GM19467 (cell line): ENCODE results near the gene C1QTNF5.
"Not testable (repeated sequence)": the region's sequence is repeated elsewhere in the genome, so short reads cannot be mapped to it uniquely, and the experiment has no call there.

Source experiments
- ATAC-seq: cut with Tn5 transposase; IDR thresholded peaks from one replicate; pipeline ENCODE4 v1.9.1; 2021; ENCODE audit warnings: mild to moderate bottlenecking, moderate library complexity; ENCODE audit not compliant: unreplicated experiment

Gene C1QTNF5

GRCh38 chr11:119340335-119341221 is at the start of gene C1QTNF5:
TSS of gene C1QTNF5 (minus strand) at chr11:119340883. CDS start at chr11:119340397, 486 bp downstream.
- ATAC-seq: no peak

GRCh38 chr11:119389611-119390254 is 49.0 kb upstream of the C1QTNF5 start:
- ATAC-seq: no peak

GRCh38 chr11:119388103-119388502 is 47.4 kb upstream of the C1QTNF5 start:
- ATAC-seq: no peak

GRCh38 chr11:119384332-119384731 is 43.6 kb upstream of the C1QTNF5 start:
- ATAC-seq: no peak

GRCh38 chr11:119382513-119382912 is 41.8 kb upstream of the C1QTNF5 start:
- ATAC-seq: not testable (repeated sequence)

- no peak for ATAC-seq
Measured at GRCh38 chr11:119382101-119382500, 41.4 kb upstream of the C1QTNF5 start.

- peak; percentile 98 for ATAC-seq
Measured at GRCh38 chr11:119381181-119381988, 40.7 kb upstream of the C1QTNF5 start, which contains the start of gene USP2. TSS of gene USP2 (minus strand) at chr11:119381690. CDS start at chr11:119373480, 8,210 bp downstream.

- no peak for ATAC-seq
Measured at GRCh38 chr11:119380827-119381180, 40.1 kb upstream of the C1QTNF5 start.

GRCh38 chr11:119380160-119380826 is 39.6 kb upstream of the C1QTNF5 start:
- no peak for ATAC-seq

- ATAC-seq: no peak
Measured at GRCh38 chr11:119378851-119379465, 38.3 kb upstream of the C1QTNF5 start.

- ATAC-seq: no peak
Measured at GRCh38 chr11:119377961-119378667, 37.4 kb upstream of the C1QTNF5 start.

GRCh38 chr11:119377112-119377901 is 36.6 kb upstream of the C1QTNF5 start:
- no peak for ATAC-seq

GRCh38 chr11:119376197-119376847 is 35.6 kb upstream of the C1QTNF5 start:
- ATAC-seq: no peak

- no peak for ATAC-seq
Measured at GRCh38 chr11:119375337-119376196, 34.9 kb upstream of the C1QTNF5 start.

- no peak for ATAC-seq
Measured at GRCh38 chr11:119374632-119375336, 34.1 kb upstream of the C1QTNF5 start.

- no peak for ATAC-seq
Measured at GRCh38 chr11:119373921-119374631, 33.4 kb upstream of the C1QTNF5 start.
